HG03439 (cell line): ENCODE data around the gene C5orf15.

Source experiments
- ATAC-seq: cut with Tn5 transposase; IDR thresholded peaks from one replicate; pipeline ENCODE4 v1.9.1; 2021; ENCODE audit warnings: mild to moderate bottlenecking, moderate library complexity; ENCODE audit not compliant: unreplicated experiment

C5orf15 gene

DNA sequence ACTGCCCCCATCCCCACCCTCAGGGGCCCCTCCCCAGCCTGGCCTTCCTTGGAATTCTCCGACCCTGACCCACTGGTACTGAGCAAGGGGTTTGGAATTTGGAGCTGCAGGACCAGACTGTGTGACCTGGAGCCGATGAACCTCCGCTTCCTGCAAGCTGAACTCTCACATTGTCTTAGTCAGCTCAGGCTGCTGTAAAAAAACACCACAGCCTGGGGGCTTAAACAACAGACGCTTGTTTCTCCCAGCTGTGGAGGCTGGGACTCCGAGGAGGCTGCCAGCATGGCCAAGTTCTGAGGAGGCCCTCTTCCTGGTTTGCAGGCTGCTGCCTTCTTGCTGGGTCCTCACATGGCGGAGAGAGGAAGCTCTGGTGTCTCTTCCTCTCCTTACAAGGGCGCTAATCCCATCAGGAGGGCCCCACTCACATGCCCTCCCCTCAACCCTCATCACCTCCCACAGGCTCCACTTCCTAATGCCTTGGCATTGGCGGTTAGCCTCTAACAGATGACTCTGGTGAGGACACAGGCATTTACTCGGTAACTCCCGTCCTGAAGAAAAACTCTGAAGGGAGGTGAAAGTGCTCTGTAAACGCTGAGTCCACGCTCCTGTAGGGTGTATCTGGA, 42.4 kb downstream of the C5orf15 start:
- no peak for ATAC-seq

DNA sequence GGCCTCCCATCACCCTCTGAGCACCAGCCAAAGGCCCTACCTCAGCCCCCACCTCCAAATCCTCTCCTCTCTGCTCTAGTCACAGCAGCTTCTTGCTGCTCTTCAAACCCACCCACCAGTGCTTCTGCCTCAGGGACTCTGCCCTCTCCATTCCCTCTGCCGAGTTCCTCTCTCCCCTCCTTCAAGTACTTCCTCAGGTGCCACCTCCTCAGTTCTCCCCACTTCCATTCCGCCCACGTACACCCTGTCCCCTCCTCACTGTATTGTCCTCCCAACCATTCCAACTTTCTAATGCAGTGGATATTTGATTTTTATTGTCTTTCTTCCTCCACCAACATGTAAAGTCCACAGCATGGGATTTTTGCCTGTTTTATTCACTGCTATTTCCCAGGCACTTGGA, 43.2 kb downstream of the C5orf15 start:
- ATAC-seq = no peak

DNA sequence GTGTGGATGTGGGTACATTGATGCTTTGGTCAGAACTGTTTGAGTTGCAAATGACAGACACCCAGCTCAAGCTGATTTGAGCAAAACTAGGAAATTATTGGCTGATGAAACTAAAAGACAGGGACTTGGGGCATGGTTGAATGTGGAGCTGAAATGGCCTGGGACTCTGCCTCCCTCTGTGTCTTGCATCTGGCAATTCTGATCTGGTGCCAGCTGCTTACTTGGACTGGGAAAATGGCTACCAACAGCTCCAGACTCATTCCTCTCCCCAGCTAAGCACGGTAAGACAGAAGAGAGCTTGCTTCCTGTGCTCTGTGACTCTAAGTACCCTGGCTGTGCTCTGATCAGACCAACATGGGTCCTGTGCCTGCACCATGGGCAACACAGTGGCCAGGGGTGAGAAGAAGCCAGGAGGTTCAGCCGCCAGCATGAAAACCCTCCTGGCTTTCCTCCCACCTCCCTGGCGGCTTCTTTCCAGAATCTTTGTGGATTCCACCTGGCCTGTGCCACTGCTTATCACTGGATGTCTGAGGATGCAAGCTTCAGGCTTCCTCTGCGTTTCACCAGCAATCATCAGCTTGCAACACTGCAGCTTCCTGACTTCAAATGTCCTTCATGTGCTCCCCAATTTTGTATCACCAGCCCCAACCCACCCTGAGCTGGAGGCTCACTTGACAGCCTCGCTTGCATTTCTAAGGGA, 44.1 kb downstream of the C5orf15 start:
- no peak for ATAC-seq

DNA sequence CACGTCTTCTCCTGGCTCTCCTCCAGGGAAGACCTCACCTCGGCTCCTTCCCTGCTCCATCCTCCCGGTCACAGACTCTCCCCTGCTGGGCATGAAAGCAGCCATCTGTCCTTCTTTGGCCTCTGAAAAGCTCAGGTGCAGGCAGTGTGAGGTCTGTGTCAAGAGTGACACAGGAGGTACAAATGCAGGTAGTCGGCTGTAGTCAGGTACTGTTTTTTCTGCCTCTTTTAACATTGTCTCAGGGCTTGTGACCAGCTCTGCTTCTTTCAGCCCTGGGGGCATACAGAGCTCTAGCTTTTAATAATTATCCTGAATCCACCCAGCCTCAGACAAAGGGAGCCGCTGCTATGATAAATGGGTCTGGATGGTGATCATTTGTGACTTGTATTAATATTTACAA, 46.4 kb downstream of the C5orf15 start:
- ATAC-seq = no peak

DNA sequence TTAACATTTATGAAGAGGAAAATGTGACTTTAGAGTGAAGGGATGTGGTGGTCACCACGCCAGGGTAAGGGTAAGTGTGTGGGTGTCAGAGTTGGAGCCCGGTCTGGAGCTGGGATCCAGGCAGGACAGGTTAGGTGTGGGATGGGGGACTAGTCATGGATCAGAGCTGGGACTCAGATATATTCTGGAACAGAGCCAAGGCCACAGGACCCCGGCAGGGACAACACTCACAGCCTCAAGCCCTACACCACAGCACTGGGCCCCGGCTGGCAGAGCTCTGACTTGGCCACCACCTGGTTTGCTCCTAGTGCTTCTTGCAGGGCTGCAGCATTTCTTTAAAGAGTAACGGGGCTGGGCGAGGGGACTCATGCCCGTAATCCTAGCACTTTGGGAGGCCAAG, 47.4 kb downstream of the C5orf15 start:
- ATAC-seq = no peak

DNA sequence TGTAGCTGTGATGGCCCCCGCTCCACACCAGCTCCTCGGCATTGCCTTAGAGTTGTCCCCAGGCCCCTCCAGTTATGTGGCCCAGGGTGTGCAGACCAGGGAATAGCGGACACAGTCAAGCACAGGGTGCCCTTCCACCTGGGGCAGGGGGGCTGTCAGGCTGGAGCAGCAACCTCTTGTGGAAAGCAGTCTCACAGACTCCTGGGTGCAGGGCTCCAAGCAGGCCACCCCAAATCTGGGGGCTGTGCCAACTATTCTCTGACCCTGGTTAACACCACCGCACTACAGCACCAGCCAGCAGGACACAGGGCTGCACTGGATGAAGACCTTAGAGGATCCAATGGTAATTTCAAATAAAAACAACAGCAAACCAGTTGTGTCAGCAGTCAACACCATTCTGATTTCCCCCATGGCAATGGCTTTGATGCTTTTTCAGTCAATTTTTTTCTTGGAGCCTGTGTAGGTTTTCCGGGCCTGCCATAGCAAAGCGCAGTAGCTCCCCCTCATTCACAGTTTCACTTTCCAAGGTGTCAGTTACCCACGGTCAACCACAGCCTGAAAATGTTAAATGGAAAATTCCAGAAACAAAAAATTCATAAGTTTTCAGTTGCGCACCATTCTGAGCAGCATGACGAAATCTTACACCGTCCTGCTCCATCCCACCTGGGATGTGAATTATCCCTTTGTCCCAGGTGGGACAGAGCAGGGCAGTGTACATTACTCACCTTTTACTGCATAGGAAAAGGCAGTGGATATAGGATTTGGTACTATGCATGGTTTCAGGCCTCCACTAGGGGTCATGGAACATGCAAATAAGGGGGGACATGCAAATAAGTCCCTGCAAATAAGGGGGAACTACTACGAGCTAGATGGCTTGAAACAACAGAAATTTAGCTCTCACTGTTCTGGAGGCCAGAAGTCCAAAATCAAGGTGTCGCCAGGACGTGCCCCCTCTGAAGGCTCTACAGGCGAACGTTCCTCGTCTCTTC, 49.0 kb downstream of the C5orf15 start:
- no peak for ATAC-seq

DNA sequence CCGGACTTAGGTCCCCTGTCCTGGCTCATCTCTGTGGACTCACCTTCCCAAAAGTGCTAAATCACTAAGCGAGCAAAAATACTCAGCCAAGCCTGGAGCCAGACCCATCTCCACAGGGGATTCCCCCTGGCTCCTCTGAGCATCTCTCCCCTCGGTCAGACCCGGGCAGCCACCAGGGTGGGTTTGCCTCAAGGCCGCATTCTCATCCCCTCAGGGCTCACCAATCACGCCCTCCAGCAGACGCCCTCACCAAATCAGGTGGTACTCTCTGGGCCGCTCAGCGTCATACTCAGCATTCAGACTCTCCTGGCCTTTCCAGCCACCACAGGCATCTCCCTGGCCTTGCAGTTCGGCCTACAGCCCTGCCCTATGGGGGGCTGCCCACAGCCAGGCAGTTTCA, 49.7 kb downstream of the C5orf15 start:
- no peak for ATAC-seq

DNA sequence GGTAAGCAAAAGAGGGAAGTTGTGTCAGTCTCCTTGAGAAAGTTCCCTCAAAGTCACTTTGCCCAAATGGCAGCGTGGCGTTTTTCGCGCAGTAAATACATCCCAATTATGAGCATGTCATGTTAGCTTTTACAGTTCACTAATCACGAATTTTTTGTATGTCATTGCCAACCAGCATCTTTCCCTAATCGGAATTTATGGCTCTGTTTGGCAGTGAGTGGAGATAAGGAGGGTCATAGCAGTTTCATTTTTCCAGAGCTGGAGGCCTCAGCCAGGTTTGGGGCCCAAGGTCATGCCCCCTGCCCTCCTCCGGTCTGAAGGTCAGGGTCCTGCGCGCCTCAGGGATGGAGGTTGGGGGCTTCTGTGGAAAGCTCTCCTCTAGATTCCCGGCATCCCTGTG, 50.1 kb downstream of the C5orf15 start:
- no peak for ATAC-seq

DNA sequence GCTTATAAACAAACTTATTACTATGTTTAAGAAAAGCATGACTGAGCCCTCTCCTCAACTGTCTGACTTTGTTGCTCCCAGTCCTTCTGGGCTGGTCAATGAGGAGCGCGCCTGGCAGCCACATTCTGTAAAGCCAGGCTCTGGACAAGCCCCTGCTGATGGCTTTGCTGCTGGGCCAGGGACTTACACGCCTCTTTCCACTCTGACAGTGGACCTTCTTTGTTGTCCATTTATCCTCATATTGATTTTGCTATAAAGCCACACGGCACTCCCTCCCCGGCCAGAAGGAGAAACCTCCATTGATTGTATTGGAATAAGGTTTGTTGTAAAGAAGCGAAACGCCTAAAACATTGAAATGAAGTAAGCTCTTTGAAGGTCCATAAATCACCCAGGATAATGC, 50.6 kb downstream of the C5orf15 start:
- no peak for ATAC-seq

DNA sequence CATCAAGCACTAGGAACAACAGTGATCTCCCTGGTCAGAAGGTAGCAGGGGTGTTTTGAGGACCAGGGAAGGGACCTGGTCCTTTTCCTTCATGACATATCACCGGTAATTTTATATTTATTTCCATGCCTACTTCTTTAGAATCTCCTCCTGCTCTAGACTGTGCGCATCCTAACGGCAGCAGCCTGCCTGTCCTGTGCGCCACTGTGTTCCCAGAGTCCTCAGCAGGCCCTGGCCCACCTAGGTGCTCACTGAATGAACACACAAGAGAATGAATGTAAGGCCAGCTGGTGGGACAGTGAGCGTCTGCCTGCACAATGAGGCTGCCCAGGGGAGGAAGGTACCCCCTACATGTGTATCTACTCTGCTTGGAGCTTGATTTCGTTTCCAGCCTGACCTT, 51.5 kb downstream of the C5orf15 start:
- ATAC-seq = no peak

DNA sequence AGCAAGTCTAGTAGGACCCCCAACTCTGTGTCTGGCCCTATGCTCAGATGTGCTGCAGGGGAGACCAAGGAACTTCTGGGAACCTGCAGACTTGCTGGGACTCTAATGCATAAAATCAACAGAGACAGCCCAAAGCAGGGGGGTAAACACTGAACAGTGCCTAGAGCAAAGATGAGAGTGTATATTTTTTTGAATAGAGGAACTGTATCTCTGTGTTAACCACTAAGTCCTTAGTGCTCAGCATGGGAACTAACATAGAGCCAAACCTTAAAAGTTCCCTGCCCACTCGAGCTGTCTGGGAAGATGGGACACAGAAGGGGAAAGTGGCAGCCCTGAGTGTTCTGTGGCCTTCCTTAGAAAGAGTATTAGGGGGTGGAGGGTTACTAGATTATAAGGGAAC, 51.9 kb downstream of the C5orf15 start:
- ATAC-seq = no peak

DNA sequence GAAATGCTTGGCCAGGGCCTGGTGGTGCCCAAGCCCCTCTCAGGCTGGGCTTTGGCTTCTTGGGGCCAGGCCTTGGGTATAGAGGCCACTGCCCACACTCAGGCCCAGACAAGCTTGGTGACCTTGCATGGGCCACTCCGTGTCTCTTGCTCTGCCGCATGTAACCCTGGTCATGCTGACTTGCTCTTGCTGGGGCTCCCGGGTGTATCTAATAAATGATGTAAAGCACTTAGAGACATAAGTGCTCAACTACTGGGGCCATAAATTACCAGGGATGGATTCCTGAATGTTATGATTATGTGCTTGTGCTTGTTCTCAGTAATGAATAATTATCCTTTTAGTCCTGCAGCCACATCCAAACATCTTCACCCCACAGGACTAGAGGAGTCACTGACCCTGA, 54.0 kb downstream of the C5orf15 start:
- ATAC-seq = no peak

DNA sequence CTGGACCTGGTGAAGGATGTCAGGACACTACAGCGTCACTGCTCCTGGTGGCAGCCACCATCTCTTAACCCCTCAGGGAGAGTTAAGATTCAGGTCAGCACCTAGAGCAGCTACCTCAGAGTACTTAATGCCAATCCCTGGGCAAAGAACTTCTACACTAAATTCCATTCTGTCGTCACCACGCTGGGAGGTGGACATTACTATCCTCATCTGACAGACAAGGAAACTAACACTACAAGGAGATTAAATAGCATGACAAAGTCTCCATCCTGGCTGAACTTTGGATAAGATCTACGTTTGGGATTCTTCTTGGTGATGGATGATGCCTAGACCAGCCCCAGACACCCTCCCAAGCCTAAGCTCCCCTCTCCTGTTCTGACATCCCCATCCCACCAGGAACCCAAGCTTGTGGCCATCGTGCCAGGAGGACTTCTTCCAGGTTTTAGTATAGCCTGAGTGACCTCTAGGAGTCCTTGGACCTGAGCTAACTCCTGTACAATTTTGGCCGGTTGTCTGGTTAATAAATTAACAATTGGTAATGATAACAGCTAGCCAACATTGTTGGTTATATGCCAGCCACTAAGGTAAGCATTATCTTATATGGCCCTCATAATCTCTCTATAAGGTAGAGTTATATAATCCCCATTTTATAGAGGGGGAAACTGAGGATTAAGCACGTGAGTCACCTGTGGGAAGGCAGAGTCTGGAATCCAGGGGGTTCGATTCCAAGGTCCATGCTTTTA, 54.8 kb downstream of the C5orf15 start:
- no peak for ATAC-seq

DNA sequence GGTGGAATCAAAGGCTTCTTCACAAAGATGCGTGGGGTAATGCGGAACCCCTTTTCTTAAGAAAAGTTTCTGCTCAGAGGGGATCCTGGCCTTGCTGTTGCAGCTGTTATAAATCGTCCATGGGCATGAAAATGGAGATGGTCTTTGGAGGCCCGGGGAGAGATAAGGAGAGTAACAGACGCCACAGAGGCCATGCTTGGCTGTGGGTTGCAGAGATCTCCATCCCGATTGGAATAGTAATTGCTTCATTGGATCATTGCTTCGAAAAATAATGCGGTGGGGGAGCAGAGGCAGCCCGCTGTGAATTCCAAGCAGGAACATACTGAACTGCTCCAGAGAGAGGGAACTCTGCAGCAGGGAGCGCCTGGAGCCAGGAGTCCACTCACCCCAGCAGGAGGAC, 55.5 kb downstream of the C5orf15 start:
- ATAC-seq = no peak

DNA sequence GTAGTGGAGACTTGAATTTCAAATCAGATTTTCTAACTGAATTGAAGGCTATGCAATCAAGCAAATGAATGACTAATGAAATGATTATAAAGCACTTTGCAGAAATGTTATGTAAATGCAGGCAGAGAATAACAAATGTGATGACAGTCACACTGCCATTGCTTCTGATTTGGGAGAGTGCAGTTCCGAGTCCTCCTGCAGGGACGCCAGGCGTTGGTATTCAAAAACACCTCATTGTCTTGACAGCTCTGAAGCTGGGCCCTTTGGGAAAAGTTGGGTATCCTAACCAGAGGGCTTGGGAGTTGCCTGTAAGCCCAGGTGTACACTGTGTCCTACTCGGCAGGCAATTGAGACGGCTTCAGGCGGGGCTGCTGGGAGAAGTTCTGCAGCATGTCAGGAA, 57.9 kb downstream of the C5orf15 start:
- no peak for ATAC-seq

DNA sequence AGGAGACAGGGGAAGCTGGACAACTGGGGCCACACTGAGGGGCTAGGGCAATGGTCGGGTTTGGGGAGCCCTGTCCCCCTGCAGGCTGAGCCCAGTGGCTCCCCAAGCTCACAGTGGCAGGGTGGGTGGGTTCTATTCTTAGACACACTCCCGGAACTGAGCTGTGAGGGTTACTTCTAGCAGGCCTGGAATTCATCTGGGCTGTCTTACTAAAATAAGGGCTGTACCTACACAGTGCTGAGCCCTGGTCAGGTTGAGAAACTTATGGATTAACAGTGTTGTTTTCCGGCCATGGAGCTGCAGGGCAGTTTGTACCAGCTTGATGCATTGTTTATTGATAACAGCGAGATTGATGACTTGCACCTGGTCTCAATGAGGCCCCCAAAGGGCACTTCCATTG, 58.8 kb downstream of the C5orf15 start:
- no peak for ATAC-seq

DNA sequence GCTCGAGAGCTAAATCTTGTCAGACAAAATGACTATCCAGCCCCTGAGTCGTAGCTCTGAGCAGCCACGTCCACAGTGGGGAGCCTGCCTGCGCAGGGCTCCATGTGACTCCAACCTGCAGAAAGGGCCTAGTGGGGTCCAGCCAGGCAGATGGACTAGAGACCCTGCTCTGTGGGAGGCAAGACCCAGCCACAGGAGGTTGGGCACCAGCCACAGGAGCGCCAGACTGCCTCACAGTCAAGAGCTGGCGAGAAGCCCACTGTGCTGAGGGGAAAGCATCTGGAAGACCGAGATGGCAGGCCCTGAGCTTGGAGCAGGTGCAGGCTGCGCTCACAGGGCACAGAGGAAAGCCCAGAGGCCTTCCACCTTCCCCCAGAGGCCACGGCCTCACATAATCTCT, 61.4 kb downstream of the C5orf15 start:
- no peak for ATAC-seq

DNA sequence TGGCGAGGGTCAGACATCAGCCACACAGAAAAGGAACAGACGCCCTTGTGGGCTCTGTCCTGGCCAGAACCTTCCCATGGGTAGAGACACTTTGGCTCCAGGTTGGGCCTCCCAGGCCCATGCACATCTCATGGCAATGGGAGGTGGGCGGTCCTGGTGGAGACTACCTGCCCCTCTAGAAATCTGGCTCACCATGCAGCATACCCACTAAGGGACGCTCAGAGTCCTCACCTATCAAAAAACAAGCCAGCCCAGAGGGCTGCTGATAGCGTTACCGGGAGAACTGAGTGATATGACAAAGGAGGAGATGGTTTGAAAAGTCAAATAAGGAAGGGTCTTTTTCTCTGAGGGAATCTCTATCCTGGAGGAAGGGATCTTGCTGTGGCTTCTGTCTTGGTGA, 62.1 kb downstream of the C5orf15 start:
- ATAC-seq = no peak
